HG02938 (cell line): ENCODE data around the gene PSMD2.
"Not testable (repeated sequence)": the region's sequence is repeated elsewhere in the genome, so short reads cannot be mapped to it uniquely, and the experiment has no call there.

Experiments used
- ATAC-seq: cut with Tn5 transposase; IDR thresholded peaks from one replicate; pipeline ENCODE4 v1.9.1; 2021; ENCODE audit warnings: mild to moderate bottlenecking, moderate library complexity; ENCODE audit not compliant: unreplicated experiment

PSMD2 gene

DNA sequence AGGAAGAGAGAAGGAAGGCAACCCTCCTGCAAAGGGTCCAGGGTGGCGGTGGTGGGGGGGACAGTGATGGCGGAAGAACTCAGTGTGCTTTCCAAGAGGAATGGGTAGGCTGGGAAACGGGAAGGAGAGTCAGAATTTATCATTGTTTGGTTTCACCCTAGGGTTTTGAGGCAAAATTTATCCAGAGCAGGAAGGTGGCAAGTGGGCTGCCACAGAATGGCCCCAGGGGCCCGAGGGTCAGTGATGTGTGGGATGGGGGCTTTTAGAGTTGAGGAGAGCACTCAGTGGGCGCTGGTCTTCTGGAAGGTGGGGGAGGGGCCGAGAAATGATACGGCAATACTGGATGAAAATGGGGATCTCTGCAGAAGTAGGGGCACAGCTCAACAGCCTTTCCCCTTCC lies 38.9 kb downstream of the PSMD2 start:
- ATAC-seq: no peak

DNA sequence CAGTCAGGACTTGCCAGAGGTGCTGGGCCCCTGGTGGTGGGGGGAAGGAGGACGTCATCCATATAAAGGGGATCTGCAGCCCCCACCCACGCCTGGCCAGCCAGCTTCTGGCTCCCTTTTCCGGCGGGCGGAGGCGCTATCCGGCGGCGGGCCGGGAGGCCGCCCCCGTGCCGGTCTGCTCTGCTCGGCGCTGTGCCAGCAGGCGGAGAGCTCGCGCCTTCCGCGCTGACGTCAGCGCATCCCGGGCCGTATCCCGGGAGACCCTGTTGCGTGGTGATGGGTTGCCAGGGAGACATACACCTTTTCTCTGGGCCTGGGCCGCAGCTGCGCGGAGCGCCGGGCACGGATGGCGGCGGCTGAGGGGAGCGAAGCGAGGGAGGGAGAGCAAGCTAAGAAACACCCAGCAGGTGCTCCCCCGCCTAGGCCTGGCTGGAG lies 39.5 kb downstream of the PSMD2 start:
- ATAC-seq: no peak

DNA sequence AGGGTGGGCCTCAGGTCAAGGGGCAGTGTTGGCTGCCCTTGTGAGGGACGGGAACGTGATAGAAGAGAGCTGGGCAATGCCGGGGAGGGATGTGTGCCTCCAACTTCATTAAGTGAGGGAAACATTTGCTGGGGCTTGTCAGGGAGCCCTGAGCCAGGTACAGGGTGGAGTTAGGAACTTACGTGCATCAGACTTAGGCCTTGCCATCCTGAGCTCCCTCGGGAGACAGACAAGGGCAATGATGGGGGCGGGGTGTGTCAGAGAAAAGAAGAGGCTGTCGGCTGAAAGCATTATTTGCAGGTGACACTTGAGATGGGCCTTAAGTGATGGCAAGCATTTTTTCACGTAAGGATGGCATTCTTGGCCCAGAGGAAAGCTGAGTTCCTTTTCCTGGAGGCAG lies 40.0 kb downstream of the PSMD2 start:
- ATAC-seq: no peak

DNA sequence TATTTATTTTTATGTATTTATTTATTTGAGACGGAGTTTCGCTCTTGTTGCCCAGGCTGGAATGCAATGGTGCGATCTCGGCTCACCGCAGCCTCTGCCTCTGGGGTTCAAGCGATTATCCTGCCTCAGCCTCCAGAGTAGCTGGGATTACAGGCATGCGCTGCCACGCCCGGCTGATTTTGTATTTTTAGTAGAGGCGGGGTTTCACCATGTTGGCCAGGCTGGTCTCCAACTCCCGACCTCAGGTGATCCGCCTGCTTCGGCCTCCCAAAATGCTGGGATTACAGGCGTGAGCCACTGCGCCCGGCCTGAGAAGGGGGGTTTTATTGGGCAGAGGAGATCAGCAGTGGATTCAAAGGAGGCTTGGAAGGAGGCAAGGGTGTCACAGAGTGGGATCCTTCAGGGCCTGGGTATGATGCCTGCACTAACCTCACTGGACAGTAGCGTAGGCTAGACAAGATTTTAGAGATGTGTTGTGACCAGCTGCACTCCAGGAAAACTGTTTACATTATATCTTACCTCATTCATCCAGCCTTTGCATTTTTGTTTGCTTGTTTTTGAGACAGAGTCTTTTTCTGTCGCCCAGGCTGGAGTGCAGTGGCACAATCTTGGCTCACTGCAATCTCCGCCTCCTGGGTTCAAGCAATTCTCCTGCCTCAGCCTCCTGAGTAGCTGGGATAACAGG lies 40.6 kb downstream of the PSMD2 start:
- not testable (repeated sequence) for ATAC-seq

DNA sequence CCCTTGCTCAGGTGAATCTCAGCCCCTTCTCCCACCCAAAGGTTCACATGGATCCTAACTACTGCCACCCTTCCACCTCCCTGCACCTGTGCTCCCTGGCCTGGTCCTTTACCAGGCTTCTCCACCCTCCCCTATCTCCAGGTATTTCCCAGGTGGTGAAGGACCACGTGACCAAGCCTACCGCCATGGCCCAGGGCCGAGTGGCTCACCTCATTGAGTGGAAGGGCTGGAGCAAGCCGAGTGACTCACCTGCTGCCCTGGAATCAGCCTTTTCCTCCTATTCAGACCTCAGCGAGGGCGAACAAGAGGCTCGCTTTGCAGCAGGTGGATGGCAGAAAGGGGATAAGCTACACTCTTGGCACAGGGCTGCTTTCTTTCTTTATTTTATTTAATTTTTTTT lies 42.9 kb downstream of the PSMD2 start:
- no peak for ATAC-seq

DNA sequence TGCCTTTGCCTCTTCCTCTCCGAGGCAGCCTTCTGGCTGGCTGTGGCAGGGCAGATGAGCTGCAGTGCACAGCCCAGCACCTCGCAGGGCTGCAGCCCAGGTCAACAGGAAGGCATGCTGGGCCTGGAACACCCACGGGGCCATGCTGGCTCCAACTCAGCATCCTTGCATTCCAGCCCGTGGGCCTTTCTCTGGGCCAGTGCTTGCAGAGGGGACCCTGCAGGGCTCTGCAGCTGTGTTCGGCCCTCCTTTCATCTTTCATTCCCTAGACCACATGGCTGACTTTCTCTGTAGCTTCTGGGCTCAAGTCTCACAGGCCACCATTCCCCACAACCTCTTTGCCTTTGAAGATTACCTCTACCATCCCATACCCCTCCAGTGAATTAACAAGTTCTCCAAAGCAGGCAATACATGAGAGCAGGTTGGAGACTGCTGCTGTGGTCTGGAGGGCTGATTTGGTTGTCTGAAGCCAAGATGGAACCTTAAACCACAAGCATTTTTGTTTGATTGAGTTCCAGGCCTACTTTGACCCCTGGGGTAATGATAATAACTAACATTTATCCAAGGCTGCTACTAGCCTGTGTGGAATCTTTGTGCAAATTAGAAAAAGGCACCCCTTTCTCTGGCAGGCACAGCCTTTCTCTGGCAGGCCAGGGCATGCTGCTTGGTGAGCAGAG lies 44.3 kb downstream of the PSMD2 start:
- ATAC-seq: no peak

DNA sequence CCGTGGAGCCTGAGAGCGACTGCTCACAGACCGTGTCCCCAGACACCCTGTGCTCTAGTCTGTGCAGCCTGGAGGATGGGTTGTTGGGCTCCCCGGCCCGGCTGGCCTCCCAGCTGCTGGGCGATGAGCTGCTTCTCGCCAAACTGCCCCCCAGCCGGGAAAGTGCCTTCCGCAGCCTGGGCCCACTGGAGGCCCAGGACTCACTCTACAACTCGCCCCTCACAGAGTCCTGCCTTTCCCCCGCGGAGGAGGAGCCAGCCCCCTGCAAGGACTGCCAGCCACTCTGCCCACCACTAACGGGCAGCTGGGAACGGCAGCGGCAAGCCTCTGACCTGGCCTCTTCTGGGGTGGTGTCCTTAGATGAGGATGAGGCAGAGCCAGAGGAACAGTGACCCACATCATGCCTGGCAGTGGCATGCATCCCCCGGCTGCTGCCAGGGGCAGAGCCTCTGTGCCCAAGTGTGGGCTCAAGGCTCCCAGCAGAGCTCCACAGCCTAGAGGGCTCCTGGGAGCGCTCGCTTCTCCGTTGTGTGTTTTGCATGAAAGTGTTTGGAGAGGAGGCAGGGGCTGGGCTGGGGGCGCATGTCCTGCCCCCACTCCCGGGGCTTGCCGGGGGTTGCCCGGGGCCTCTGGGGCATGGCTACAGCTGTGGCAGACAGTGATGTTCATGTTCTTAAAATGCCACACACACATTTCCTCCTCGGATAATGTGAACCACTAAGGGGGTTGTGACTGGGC lies 45.7 kb downstream of the PSMD2 start:
- no peak for ATAC-seq

DNA sequence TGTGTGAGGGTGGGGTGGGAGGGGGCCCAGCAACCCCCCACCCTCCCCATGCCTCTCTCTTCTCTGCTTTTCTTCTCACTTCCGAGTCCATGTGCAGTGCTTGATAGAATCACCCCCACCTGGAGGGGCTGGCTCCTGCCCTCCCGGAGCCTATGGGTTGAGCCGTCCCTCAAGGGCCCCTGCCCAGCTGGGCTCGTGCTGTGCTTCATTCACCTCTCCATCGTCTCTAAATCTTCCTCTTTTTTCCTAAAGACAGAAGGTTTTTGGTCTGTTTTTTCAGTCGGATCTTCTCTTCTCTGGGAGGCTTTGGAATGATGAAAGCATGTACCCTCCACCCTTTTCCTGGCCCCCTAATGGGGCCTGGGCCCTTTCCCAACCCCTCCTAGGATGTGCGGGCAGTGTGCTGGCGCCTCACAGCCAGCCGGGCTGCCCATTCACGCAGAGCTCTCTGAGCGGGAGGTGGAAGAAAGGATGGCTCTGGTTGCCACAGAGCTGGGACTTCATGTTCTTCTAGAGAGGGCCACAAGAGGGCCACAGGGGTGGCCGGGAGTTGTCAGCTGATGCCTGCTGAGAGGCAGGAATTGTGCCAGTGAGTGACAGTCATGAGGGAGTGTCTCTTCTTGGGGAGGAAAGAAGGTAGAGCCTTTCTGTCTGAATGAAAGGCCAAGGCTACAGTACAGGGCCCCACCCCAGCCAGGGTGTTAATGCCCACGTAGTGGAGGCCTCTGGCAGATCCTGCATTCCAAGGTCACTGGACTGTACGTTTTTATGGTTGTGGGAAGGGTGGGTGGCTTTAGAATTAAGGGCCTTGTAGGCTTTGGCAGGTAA lies 46.5 kb downstream of the PSMD2 start:
- ATAC-seq: no peak

DNA sequence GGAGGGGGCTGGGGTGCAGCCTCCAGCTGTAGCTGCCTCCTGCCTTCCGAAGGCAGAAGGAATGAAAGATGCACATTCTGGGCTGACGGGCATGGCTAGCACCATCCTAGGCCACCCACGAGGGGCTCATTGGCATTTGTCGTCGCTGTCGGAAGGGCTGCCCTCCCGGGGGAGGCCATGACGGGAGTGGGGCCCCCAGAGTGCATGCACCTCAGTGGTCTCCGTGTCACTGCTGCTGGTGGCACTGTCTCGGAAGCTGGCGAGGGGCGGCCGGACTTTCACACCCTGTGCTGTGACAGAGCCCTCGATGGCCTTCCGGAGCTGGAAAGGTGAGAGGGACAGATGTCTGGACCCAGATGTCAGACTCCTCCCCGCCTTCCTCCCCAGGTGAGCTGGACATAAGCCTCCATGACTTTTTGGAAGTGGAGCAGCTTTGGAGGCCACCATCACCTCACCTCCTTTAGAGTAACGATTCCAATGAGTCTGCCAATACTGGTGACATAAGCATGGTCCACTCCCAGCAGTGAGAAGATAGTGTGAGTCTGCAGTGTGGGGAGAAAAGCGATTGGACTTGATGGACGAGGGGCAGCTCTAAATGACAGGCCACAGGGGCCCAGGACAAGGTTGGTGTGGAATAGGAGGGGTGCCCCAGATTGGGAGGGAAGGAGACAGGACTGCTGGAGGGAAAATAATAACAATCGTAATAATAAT lies 47.6 kb downstream of the PSMD2 start:
- ATAC-seq: no peak

DNA sequence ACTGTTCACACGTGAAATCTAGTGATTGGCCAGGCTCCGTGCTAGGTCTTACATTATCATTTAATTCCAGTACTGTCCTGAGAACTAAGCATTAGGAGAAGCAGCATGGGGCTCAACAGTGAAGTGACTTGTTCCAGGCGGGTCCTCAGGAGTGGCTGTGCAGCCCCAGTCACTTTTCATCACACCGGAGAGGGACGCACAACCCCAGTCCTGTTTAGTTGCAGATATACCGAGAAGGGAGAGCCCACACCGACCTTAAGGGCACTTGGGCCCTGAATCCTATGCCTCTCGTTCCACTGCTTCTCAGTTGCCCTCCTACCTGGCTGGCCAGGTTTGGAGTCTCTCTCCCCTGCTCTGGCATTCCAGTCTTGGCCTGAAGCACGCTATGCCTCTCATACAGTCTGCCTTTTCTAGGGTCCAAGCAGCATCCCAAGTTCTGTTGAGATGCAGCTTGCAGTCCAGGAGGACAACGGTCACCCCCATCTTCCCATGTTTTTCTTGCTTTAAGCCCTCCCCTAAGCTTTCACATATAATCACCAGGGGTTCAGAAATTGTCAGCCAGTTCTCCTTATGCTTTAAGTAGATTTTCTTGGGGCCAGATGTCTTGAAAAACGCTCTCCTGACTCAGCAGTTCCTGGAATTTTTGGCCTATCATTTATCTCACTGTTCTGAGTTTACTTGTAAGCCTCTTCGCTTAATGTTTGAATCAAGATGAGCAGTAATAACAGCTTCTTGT lies 48.4 kb downstream of the PSMD2 start:
- ATAC-seq: no peak

DNA sequence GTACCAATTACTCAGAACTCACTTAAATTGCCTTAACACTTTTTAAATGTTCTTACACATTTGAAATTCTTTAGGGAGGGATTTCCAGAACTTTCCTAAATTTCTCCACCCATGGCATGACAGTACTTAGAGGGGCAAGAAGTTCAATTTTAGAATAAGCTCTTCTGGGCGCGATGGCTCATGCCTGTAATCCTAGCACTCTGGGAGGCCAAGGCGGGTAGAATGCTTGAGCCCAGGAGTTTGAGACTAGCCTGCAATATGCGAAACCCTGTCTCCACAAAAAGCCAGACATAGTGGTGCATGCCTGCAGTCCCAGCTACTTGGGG lies 49.0 kb downstream of the PSMD2 start:
- ATAC-seq: no peak

DNA sequence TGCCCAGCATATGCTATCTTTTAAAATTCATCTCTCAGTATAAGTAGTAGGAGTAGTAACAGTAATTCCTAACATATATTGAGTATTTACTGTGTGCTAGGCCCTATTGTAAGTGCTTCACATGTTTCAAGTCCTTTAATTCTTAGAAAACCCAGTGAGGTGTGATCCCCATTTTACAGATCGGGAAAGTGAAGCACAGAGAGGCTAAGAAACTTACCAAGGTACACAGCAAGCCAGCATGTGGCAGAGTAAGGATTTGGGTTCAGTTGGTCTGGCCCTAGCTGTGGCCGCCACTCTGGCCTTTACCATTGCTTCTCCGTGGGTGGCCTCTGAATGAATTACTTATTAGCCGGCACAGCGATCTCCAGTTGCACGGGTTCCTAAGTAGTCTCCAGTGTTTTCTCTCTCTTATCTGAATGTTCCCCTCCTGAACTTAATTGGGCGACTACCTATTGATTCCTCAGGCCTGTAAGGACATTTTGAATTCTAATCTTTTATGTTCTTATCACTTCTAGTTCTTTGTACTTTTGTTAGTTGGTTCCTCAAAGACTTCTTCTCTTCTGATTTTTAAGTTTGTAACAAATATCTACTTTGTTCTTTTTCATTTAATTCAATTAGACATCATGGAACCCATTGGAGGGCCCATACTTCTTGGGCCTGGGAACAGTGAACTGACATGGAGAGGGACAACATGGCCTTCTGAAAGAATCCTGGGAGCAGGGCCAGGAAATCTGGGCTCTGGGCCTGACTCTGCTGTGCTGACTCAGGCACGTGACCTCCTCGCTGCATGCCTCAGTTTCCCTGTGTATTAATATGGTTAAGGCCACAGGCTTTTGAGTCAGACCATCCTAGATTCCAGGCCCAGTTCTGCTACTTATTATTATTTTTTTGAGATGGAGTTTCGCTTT lies 50.8 kb downstream of the PSMD2 start:
- ATAC-seq: no peak

DNA sequence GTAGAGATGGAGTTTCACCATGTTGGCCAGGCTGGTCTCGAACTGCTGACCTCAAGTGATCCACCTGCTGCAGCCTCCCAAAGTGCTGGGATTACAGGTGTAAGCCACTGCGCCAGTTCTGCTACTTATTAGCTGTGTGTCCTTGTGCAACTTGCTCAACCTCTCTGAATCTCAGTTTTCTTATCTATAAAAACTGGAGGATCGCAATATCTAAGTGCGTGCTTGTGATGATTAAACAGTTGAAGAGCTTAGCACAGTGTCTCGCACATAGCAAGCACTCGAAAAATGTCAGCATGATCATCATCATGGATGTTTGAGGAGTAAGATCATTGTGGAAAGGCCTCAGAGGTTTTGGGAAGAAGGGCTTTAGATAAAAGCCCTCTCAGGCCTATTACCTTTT lies 51.6 kb downstream of the PSMD2 start:
- ATAC-seq: no peak

DNA sequence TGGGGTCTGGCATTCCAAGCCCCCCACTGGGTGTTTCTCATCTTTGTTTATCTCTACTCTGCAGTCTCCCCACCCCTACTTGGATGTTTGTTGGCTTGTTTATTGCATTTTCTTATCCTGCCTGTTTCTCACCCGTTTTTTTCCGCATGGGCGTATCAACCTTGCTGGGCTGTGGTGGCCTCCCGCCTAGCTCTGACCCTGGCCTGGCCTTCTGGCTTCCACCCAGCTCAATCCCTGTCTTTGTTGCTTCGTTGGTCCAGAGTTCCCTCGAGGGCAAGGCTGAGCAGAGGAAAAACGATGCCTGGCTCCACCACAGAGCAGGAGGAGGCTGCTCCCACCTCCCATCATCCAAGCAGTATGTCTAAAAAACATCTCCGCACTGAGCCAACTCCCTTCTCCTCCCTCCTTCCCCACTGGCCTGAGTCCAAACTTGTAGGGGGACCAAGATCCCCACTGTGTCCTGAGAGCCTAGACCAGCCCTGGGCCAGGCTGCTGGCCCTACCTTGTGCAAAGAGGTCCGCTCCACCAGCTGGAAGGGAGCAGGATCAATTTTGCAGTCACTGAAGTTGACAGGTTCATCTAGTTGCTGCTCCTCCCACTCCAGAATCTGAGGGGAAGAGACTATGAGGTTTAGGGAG lies 52.6 kb downstream of the PSMD2 start:
- no peak for ATAC-seq

DNA sequence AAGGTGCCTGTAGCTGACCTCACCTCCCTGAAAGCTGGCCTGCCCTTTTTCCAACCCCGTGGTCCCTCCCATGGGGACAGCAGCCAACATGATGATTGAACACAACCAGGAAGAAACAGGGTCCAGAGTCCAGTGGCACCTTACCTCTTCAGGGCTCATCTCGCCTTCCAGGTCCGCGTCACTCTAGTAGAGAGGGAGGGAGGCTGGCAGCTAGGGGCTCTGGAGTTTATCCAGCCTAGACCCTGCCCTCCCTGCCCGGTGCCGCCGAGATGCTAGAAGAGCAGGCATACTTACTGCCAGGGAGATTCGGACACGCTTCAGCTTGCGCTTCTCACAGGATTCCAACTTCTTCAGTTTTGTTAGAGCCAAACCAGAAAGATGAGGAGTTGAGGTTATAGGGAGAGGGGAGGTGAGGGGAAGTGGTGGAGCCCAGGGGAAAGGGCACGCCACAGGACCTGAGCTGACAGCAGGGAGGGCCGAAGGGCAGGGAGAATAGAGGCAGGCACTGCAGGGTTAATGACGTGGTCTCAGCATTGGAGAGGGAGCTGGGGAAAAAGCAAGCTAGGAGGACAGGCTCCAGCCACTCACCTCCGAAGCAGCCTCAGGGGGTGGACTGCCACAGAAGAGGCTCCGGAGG lies 53.2 kb downstream of the PSMD2 start:
- ATAC-seq: no peak

DNA sequence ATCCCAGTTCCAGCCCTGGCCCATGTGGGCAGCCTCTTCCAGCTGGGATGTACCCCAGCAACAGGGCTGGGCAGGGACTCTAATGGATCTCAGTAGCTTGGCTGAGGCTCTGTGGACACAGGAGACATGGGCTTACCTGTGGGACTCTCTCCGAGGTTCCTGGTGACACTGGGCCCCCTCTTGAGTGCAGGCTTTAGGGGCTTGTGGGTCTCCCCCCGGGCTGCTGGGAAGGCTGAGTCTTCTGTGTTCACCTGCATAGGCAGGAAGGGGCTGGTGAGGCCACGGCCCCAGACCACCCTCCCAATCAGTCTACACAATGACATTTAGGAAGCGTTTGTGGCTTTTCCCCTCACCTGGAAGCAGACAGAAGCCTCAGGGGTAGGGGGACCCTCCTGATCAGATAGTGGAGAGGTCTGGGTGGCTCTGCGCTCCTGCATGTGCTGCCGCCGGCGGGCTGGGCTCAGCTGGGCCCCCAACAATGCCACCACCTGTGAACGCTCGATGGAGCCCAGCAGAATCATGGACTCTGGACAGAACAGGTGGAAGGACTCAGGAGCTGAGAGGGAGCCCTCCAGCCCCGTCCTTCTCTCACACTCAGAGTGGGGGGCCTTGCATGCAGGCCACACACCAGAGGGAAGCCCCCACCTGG lies 54.0 kb downstream of the PSMD2 start:
- no peak for ATAC-seq

DNA sequence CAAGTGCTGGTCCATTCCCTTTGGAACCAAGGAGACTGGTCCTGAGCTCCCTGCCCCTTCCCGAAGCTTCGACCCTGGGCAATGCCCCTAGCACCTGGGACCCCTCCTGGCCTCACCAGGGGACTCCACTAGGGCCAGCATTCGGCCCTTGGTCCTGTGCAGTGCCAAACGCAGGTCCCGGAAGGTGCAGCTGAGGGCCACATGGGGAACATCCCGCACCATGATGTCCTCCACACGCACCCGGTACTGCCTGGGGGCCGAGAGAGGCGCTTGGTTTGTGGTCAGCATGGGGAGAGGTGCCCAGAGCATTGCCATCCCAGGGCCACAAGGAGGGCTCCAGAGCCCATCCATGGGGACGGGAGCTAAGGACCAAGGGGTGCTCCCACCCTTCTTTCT lies 54.5 kb downstream of the PSMD2 start:
- ATAC-seq: no peak
